ENCODE measurements around the gene KLK11.

DNA sequence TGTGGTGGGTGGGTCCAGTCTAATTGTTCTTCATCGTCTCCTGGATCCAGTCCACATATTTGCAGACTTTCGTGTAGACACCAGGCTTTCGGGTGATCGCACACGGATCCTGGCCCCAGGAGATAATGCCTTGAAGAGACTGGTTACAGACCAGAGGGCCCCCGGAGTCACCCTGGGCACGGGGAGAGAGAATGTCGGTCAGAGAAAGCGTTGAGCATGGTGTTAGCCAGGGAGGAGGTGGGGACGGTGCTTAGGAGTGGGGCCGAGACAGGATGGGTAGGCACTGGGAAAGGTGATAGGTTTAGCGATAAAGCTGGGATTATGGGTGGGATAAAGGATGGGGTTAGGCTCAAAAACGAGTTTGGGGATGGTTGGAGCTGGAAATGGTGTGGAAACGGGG lies 3.9 kb downstream of the KLK11 start:
- TF ChIP-seq, protein P1, sequence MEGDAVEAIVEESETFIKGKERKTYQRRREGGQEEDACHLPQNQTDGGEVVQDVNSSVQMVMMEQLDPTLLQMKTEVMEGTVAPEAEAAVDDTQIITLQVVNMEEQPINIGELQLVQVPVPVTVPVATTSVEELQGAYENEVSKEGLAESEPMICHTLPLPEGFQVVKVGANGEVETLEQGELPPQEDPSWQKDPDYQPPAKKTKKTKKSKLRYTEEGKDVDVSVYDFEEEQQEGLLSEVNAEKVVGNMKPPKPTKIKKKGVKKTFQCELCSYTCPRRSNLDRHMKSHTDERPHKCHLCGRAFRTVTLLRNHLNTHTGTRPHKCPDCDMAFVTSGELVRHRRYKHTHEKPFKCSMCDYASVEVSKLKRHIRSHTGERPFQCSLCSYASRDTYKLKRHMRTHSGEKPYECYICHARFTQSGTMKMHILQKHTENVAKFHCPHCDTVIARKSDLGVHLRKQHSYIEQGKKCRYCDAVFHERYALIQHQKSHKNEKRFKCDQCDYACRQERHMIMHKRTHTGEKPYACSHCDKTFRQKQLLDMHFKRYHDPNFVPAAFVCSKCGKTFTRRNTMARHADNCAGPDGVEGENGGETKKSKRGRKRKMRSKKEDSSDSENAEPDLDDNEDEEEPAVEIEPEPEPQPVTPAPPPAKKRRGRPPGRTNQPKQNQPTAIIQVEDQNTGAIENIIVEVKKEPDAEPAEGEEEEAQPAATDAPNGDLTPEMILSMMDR (IDR thresholded peaks at IDR 0.05): no peak
- TF ChIP-seq POLR2A (IDR thresholded peaks at IDR 0.05): no peak
